ENCODE data around the gene CALML5. TPM values are rescaled to one million over a fixed set of nuclear protein-coding genes. Genes with fewer than 3 reads are reported as not detected.

Gene CALML5
- polyA plus RNA-seq, 1 of the 3 experiments (the other 2 are of a cell fraction), result not detected

DNA sequence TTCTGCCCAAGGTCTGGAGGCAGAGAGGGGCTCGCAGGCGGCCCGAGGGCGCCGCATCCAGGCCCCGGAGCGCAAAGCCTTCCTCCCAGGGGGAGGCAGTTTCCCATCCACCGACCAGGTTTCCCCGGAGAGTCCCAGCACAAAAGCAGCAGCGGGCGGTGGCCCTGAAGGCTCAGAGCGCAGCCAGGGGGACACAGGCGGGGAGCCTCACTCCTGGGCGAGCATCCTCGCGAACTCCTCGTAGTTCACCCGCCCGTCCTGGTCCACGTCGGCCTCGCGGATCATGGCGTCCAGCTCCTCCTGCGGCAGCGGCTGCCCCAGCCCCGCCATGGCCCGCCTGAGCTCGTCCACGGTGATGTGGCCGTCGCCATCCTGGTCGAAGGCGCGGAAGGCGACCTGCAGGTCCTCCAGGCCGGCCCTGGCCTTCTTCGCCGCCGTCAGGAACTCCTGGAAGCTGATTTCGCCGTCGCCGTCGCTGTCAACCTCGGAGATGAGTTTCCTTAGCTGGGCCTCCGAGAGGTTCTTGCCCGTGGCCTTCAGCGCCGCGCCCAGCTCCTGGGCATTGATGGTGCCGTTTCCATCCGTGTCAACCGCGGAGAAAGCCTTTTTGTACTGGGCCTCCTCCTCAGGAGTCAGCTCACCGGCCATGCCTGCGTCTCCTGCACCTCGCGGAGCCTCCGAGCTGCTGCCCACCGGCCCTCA lies 428 bp downstream of the CALML5 start:
- DNase-seq, result no peak
- no peaks in the 10 kb centered on the region for H4K20me1 ChIP-seq (ENCODE audit: insufficient read depth)
- no peaks in the 10 kb centered on the region for H3K9me3 ChIP-seq
- H3K79me2 ChIP-seq (ENCODE audit: insufficient read depth), result no peaks in the 10 kb centered on the region
- TF ChIP-seq TEAD4 (IDR thresholded peaks at IDR 0.05; ENCODE audit: borderline replicate concordance, insufficient read depth) (no peak), USF2 (IDR thresholded peaks at IDR 0.05; ENCODE audit: borderline replicate concordance, low read depth, low read length) (no peak), MXI1 (IDR thresholded peaks at IDR 0.05; ENCODE audit: low read depth, low read length) (no peak), MAX (IDR thresholded peaks at IDR 0.05; ENCODE audit: low read depth) (no peak), ELF1 (IDR thresholded peaks at IDR 0.05) (no peak), MEF2A (IDR thresholded peaks at IDR 0.05; ENCODE audit: borderline replicate concordance, low read depth) (no peak)
- TF ChIP-seq, protein P1, sequence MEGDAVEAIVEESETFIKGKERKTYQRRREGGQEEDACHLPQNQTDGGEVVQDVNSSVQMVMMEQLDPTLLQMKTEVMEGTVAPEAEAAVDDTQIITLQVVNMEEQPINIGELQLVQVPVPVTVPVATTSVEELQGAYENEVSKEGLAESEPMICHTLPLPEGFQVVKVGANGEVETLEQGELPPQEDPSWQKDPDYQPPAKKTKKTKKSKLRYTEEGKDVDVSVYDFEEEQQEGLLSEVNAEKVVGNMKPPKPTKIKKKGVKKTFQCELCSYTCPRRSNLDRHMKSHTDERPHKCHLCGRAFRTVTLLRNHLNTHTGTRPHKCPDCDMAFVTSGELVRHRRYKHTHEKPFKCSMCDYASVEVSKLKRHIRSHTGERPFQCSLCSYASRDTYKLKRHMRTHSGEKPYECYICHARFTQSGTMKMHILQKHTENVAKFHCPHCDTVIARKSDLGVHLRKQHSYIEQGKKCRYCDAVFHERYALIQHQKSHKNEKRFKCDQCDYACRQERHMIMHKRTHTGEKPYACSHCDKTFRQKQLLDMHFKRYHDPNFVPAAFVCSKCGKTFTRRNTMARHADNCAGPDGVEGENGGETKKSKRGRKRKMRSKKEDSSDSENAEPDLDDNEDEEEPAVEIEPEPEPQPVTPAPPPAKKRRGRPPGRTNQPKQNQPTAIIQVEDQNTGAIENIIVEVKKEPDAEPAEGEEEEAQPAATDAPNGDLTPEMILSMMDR (IDR thresholded peaks at IDR 0.05), result no peak
- no peaks in the 10 kb centered on the region for H3F3A ChIP-seq (replicated peaks; ENCODE audit: insufficient read depth)
- POLR2A ChIA-PET, result interaction anchor here (0.6 kb wide), 1 partner anchor 704 kb away, joined by 3 read pairs; the partner anchor contains the start of gene PFKFB3
- CTCF ChIA-PET, result interaction anchor here (1.3 to 1.4 kb wide), 2 partner anchors 15 to 124 kb away, joined by 3 to 5 read pairs; no protein-coding TSS in a partner anchor
- H3K36me3 ChIP-seq (replicated peaks in 1 of 2; ENCODE audit: control insufficient read depth in 1 of 2, insufficient read depth in 2 of 2, low read length in 1 of 2), result no peaks in the 10 kb centered on the region
- peaks cover 8% of the 10 kb centered on the region for H3K27me3 ChIP-seq (ENCODE audit: insufficient read depth)
- H3K9me2 ChIP-seq, result no peaks in the 10 kb centered on the region
- no peak overlapping the region for H3K4me3 ChIP-seq (ENCODE audit: low read depth in 2 of 2, low read length in 1 of 2)
- H3K4me1 ChIP-seq (ENCODE audit: control insufficient read depth in 1 of 2, insufficient read depth in 2 of 2, low read depth in 1 of 2, low read length in 1 of 2), result no peaks in the 10 kb centered on the region
- no peak overlapping the region for H3K9ac ChIP-seq
- WGBS (ENCODE audit: low lambda C conversion rate), result 86% methylated on average over 42 of the region's 61 CpGs
- no peak overlapping the region for H3K4me2 ChIP-seq
- no peak overlapping the region for H3K27ac ChIP-seq (ENCODE audit: low read depth in 2 of 2, low read length in 1 of 2)
- H2AFZ ChIP-seq (ENCODE audit: low read depth), result no peak overlapping the region

DNA sequence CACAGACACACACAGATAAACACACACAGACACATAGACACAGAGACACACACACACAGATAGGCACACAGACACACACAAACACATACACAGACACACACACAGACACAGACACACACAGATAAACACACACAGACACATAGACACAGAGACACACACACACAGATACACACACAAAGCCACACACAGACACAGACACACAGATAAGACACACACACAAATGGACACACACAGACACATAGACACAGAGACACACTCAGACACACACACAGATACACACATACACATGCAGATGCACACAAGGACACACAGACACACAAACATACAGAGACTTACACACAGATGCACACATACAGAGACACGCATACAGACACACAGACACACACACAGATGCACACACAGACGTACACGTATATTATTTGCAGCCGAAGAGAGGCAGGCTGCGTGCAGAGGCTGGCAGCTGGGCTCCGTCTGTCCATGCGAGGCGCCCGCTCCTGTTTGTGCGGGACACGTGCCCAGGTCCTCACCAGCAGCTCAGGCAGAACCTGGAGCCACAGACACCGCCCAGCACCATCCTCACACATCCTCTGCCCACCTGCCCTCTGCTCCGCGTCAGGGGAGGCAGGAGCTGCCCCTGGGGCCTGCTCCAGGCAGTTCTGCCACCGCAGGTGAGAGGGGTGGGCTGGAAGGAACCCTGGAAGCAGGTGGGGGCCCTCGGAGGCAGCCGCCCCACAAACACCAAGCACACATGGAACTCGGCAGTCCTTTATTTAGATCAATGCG lies 1.2 kb downstream of the CALML5 start:
- ChIA-PET CTCF (interaction anchor here (1.4 kb wide), 1 partner anchor 125 kb away, joined by 5 read pairs; no protein-coding TSS in a partner anchor), POLR2A (no interaction called here)
- Histone ChIP-seq H3K9ac (no peak overlapping the region), H3K27me3 (ENCODE audit: insufficient read depth) (peaks cover 8% of the 10 kb centered on the region), H3K9me2 (no peaks in the 10 kb centered on the region), H3K4me3 (ENCODE audit: low read depth in 2 of 2, low read length in 1 of 2) (no peak overlapping the region), H3K36me3 (replicated peaks in 1 of 2; ENCODE audit: control insufficient read depth in 1 of 2, insufficient read depth in 2 of 2, low read length in 1 of 2) (no peaks in the 10 kb centered on the region), H3K9me3 (no peaks in the 10 kb centered on the region), H4K20me1 (ENCODE audit: insufficient read depth) (no peaks in the 10 kb centered on the region), H3K4me1 (ENCODE audit: control insufficient read depth in 1 of 2, insufficient read depth in 2 of 2, low read depth in 1 of 2, low read length in 1 of 2) (no peaks in the 10 kb centered on the region), H3K4me2 (no peak overlapping the region), H2AFZ (ENCODE audit: low read depth) (no peak overlapping the region), H3K79me2 (ENCODE audit: insufficient read depth) (no peaks in the 10 kb centered on the region), H3F3A (replicated peaks; ENCODE audit: insufficient read depth) (no peaks in the 10 kb centered on the region), H3K27ac (ENCODE audit: low read depth in 2 of 2, low read length in 1 of 2) (no peak overlapping the region)
- 91% methylated on average over 16 of the region's 19 CpGs for WGBS (ENCODE audit: low lambda C conversion rate)
- TF ChIP-seq USF2 (IDR thresholded peaks at IDR 0.05; ENCODE audit: borderline replicate concordance, low read depth, low read length) (no peak), TAF1 (IDR thresholded peaks at IDR 0.05; ENCODE audit: borderline replicate concordance, low read depth, low read length) (no peak), RFX5 (IDR thresholded peaks at IDR 0.05; ENCODE audit: low read length) (no peak), FOXJ3 (CRISPR knock-in tag; IDR thresholded peaks at IDR 0.05) (no peak)
- no peak for DNase-seq

Data from SK-N-SH (cell line).